ENCODE measurements around the gene EXD3. TPM values are rescaled to one million over a fixed set of nuclear protein-coding genes. Genes with fewer than 3 reads are reported as not detected.
A peak's percentile ranks its signal among the peaks of the same experiment; 100 is the strongest.

EXD3 gene
- total and polyA plus RNA-seq, 9 of the 15 experiments (the other 6 are each of a cell fraction or from before 2014, with no cell fraction given) = 0.29 to 12.5 (median 3.9) TPM

- TF ChIP-seq ZBTB2 (IDR thresholded peaks at IDR 0.05) = no peak
- no peak for TF ChIP-seq BCLAF1 (IDR thresholded peaks at IDR 0.05; ENCODE audit: borderline replicate concordance in 1 of 2, control insufficient read depth in 1 of 2, low read depth in 2 of 2, low read length in 1 of 2)
- no peak for TF ChIP-seq RREB1 (CRISPR knock-in tag; IDR thresholded peaks at IDR 0.05)
- no peak for TF ChIP-seq ZBTB8A (IDR thresholded peaks at IDR 0.05; ENCODE audit: partially characterized antibody)
- no peak for TF ChIP-seq RAD51 (IDR thresholded peaks at IDR 0.05; ENCODE audit: borderline replicate concordance, low read depth)
- TF ChIP-seq RBFOX2 (IDR thresholded peaks at IDR 0.05; ENCODE audit: low read depth, low read length) = peak; percentile 71
- no peak for TF ChIP-seq ZNF277 (CRISPR knock-in tag; IDR thresholded peaks at IDR 0.05; ENCODE audit: borderline replicate concordance)
- TF ChIP-seq ZBTB26 (CRISPR knock-in tag; IDR thresholded peaks at IDR 0.05) = no peak
- no peak for TF ChIP-seq E2F5 (CRISPR knock-in tag; IDR thresholded peaks at IDR 0.05)
Observed at GRCh38 chr9:137435980-137436760, 13.2 kb upstream of the EXD3 start (continued).
